ENCODE data around the gene GRIN3B.

GRIN3B gene

DNA sequence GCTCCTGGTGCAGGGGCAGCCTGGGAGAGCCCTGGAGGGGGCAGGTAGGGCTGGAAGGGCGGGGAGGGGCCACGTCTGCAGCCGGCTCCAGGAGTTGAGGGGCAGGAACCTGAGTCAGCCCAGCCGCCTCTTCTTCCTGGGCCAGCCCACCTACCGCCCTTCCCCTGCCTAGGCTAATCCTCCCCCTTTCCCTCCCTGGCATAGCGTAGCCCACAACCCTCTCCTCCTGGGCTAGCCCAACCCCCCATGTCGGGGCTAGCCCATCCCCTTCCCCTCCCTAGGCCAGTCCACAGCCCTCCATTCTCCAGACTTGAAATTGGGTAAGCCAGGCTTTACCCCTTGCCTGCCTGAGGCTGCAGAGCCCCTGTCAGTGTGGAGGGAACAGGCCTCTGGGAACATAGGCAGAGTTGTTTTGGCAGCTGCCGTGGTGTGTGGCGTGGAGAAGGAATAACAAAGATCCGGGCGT is 36.7 kb upstream of the GRIN3B start:
- DNase-seq (ENCODE audit: low read depth in 1 of 2, low spot score in 1 of 2) = no peak
- Histone ChIP-seq H3K27ac (replicated peaks) (no peak overlapping the region), H3K27me3 (ENCODE audit: insufficient read depth, poor library complexity, severe bottlenecking) (no peaks in the 10 kb centered on the region), H3K4me3 (replicated peaks; ENCODE audit: insufficient read depth, low read length) (no peak overlapping the region)
- TF ChIP-seq, protein P1, sequence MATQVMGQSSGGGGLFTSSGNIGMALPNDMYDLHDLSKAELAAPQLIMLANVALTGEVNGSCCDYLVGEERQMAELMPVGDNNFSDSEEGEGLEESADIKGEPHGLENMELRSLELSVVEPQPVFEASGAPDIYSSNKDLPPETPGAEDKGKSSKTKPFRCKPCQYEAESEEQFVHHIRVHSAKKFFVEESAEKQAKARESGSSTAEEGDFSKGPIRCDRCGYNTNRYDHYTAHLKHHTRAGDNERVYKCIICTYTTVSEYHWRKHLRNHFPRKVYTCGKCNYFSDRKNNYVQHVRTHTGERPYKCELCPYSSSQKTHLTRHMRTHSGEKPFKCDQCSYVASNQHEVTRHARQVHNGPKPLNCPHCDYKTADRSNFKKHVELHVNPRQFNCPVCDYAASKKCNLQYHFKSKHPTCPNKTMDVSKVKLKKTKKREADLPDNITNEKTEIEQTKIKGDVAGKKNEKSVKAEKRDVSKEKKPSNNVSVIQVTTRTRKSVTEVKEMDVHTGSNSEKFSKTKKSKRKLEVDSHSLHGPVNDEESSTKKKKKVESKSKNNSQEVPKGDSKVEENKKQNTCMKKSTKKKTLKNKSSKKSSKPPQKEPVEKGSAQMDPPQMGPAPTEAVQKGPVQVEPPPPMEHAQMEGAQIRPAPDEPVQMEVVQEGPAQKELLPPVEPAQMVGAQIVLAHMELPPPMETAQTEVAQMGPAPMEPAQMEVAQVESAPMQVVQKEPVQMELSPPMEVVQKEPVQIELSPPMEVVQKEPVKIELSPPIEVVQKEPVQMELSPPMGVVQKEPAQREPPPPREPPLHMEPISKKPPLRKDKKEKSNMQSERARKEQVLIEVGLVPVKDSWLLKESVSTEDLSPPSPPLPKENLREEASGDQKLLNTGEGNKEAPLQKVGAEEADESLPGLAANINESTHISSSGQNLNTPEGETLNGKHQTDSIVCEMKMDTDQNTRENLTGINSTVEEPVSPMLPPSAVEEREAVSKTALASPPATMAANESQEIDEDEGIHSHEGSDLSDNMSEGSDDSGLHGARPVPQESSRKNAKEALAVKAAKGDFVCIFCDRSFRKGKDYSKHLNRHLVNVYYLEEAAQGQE (IDR thresholded peaks at IDR 0.05; ENCODE audit: insufficient replicate concordance, low read depth) = no peak
- TF ChIP-seq, protein P2, sequence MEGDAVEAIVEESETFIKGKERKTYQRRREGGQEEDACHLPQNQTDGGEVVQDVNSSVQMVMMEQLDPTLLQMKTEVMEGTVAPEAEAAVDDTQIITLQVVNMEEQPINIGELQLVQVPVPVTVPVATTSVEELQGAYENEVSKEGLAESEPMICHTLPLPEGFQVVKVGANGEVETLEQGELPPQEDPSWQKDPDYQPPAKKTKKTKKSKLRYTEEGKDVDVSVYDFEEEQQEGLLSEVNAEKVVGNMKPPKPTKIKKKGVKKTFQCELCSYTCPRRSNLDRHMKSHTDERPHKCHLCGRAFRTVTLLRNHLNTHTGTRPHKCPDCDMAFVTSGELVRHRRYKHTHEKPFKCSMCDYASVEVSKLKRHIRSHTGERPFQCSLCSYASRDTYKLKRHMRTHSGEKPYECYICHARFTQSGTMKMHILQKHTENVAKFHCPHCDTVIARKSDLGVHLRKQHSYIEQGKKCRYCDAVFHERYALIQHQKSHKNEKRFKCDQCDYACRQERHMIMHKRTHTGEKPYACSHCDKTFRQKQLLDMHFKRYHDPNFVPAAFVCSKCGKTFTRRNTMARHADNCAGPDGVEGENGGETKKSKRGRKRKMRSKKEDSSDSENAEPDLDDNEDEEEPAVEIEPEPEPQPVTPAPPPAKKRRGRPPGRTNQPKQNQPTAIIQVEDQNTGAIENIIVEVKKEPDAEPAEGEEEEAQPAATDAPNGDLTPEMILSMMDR (IDR thresholded peaks at IDR 0.05; ENCODE audit: insufficient read depth, low read length) = no peak
- no peak for TF ChIP-seq POLR2AphosphoS5 (IDR thresholded peaks at IDR 0.05; ENCODE audit: low read depth)
- no peak for TF ChIP-seq SPI1 (IDR thresholded peaks at IDR 0.05; ENCODE audit: borderline replicate concordance, low read depth)
- TF ChIP-seq GABPA (IDR thresholded peaks at IDR 0.05; ENCODE audit: low read depth) = no peak

DNA sequence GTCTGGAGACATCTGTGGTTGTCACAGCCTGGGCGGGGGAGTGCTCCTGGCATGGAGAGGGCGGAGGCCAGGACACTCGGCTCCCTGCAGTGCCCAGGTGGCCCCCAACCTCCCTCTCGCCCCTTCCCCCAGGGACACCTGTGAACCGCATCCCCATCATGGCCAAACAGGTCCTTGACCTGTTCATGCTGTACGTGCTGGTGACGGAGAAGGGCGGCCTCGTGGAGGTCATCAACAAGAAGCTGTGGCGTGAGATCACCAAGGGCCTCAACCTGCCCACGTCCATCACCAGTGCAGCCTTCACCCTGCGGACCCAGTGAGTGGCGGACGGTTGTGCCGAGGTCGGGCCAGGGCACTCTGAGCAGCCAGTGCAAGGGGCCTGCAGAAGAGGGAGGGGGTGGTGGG is 36.1 kb upstream of the GRIN3B start:
- TF ChIP-seq, protein P1 (IDR thresholded peaks at IDR 0.05; ENCODE audit: insufficient replicate concordance, low read depth) = no peak
- no peak for TF ChIP-seq SPI1 (IDR thresholded peaks at IDR 0.05; ENCODE audit: borderline replicate concordance, low read depth)
- no peak for TF ChIP-seq GABPA (IDR thresholded peaks at IDR 0.05; ENCODE audit: low read depth)
- TF ChIP-seq, protein P2 (IDR thresholded peaks at IDR 0.05; ENCODE audit: insufficient read depth, low read length) = no peak
- no peak for TF ChIP-seq POLR2AphosphoS5 (IDR thresholded peaks at IDR 0.05; ENCODE audit: low read depth)
- DNase-seq (ENCODE audit: low read depth in 1 of 2, low spot score in 1 of 2) = no peak
- H3K27me3 ChIP-seq (ENCODE audit: insufficient read depth, poor library complexity, severe bottlenecking) = no peaks in the 10 kb centered on the region
- no peak overlapping the region for H3K4me3 ChIP-seq (replicated peaks; ENCODE audit: insufficient read depth, low read length)
- no peak overlapping the region for H3K27ac ChIP-seq (replicated peaks)

DNA sequence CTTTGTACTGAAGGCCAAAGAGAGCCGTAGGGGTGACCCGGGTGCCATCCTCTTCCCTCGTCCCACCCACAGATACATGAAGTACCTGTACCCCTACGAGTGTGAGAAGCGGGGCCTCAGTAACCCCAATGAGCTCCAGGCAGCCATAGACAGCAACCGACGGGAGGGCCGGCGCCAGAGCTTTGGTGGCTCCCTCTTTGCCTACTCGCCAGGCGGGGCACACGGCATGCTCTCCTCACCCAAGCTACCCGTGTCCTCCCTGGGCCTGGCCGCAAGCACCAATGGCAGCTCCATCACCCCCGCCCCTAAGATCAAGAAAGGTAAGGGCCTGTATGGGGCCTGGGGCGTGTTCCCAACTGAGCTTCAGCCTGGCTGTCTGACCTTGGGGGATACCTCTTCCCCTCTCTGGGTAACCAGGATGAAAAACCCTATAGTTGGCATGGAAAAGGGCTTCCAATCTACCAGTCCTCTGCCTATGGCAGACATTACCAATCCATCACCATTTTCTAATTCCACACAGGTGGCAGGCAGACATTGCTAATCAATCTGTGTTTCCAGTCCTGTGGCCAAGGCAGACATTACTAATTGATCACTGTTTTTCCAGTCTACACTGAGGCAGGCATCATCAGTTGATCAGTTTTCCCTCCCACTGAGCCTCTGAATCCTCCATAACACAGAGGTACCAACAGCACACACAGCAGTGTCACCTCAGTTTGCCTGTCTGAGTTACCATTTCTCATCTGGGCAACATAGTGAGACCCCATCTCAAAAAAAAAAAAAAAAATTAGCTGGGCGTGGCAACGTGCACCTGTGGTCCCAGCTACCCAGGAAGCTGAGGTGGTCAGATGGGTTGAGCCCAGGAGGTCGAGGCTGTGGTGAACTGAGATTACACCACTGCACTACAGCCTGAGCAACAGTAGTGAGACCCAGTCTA is 35.2 kb upstream of the GRIN3B start:
- TF ChIP-seq POLR2AphosphoS5 (IDR thresholded peaks at IDR 0.05; ENCODE audit: low read depth) = no peak
- TF ChIP-seq SPI1 (IDR thresholded peaks at IDR 0.05; ENCODE audit: borderline replicate concordance, low read depth) = no peak
- TF ChIP-seq, protein P1 (IDR thresholded peaks at IDR 0.05; ENCODE audit: insufficient replicate concordance, low read depth) = no peak
- TF ChIP-seq GABPA (IDR thresholded peaks at IDR 0.05; ENCODE audit: low read depth) = no peak
- TF ChIP-seq, protein P2 (IDR thresholded peaks at IDR 0.05; ENCODE audit: insufficient read depth, low read length) = no peak
- Histone ChIP-seq H3K4me3 (replicated peaks; ENCODE audit: insufficient read depth, low read length) (no peak overlapping the region), H3K27ac (replicated peaks) (no peak overlapping the region), H3K27me3 (ENCODE audit: insufficient read depth, poor library complexity, severe bottlenecking) (no peaks in the 10 kb centered on the region)
- DNase-seq (ENCODE audit: low read depth in 1 of 2, low spot score in 1 of 2) = no peak
